ENCODE results near the gene GIGYF2.

The GIGYF2 gene

DNA sequence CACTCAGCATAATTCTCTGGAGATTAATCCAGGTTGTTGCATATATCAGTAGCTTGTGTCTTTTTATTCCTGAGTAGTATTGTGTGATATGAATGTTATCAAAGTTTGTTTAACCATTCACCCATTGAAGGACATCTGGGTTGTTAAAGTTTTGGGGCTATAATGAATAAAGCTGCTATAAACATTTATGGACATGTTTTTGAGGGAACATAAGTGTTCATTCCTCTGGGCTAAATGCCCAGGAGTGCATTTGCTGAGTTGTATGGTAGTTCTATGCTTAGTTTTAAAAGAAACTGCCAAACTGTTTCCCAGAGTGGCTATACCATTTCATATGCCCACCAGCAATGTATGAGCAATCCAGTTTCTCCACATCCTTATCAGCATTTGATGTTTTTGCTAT lies 101.1 kb downstream of the GIGYF2 start:
- TF ChIP-seq, protein P1, sequence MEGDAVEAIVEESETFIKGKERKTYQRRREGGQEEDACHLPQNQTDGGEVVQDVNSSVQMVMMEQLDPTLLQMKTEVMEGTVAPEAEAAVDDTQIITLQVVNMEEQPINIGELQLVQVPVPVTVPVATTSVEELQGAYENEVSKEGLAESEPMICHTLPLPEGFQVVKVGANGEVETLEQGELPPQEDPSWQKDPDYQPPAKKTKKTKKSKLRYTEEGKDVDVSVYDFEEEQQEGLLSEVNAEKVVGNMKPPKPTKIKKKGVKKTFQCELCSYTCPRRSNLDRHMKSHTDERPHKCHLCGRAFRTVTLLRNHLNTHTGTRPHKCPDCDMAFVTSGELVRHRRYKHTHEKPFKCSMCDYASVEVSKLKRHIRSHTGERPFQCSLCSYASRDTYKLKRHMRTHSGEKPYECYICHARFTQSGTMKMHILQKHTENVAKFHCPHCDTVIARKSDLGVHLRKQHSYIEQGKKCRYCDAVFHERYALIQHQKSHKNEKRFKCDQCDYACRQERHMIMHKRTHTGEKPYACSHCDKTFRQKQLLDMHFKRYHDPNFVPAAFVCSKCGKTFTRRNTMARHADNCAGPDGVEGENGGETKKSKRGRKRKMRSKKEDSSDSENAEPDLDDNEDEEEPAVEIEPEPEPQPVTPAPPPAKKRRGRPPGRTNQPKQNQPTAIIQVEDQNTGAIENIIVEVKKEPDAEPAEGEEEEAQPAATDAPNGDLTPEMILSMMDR (IDR thresholded peaks at IDR 0.05; ENCODE audit: insufficient read depth, low read depth, low read length, missing control alignments) = no peak
- H3K4me3 ChIP-seq (ENCODE audit: low read length) = no peak overlapping the region
- DNase-seq (ENCODE audit: low read depth) = no peak

DNA sequence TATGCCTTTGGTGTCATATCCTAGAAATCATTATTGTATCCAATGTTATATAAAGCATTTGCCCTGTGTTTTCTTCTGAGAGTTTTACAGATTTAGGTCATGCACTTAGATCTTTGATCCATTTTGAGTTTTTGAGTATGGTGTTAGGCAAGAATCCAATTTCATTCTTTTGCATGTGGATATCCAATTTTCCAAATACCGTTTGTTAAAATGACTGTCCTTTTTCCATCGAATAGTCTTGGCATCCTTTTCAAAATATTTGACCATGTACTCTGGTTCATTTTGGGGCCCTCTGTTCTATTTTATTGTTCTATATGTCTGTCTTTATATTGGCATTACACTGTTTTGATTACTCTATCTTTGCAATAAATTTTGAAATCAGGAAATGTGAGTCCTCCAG lies 103.0 kb downstream of the GIGYF2 start:
- no peak for DNase-seq (ENCODE audit: low read depth)
- no peak overlapping the region for H3K4me3 ChIP-seq (ENCODE audit: low read length)
- TF ChIP-seq, protein P1 (IDR thresholded peaks at IDR 0.05; ENCODE audit: insufficient read depth, low read depth, low read length, missing control alignments) = no peak

DNA sequence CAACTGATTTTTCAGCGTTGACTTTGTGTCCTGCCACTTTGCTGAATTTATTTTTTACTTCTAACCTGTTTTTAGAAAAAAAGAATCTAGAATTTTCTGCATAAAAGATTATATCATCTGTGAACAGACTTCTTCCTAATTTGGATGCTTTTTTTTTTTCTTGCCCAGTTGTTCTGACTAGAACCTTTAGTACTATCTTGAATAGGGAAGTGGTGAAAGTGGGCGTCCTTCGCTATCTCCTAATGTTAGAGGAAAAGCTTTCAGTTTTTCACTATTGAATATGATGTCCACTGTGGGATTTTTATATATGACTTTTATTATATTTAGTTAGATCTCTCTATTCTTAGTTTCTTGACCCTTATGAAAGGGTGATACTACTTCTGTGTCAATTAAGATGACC lies 105.0 kb downstream of the GIGYF2 start:
- H3K4me3 ChIP-seq (ENCODE audit: low read length) = no peak overlapping the region
- TF ChIP-seq, protein P1 (IDR thresholded peaks at IDR 0.05; ENCODE audit: insufficient read depth, low read depth, low read length, missing control alignments) = no peak
- no peak for DNase-seq (ENCODE audit: low read depth)

GRCh38 chr2:232809349-232810124 lies 112.4 kb downstream of the GIGYF2 start:
- TF ChIP-seq, protein P1 (IDR thresholded peaks at IDR 0.05; ENCODE audit: insufficient read depth, low read depth, low read length, missing control alignments) = no peak
- H3K4me3 ChIP-seq (ENCODE audit: low read length) = no peak overlapping the region
- no peak for DNase-seq (ENCODE audit: low read depth)

GRCh38 chr2:232810444-232810843 lies 113.3 kb downstream of the GIGYF2 start:
- TF ChIP-seq, protein P1 (IDR thresholded peaks at IDR 0.05; ENCODE audit: insufficient read depth, low read depth, low read length, missing control alignments) = no peak
- no peak for DNase-seq (ENCODE audit: low read depth)
- H3K4me3 ChIP-seq (ENCODE audit: low read length) = no peak overlapping the region

- H3K4me3 ChIP-seq (ENCODE audit: low read length) = no peak overlapping the region
- no peak for DNase-seq (ENCODE audit: low read depth)
- TF ChIP-seq, protein P1 (IDR thresholded peaks at IDR 0.05; ENCODE audit: insufficient read depth, low read depth, low read length, missing control alignments) = no peak
These were observed 118.4 kb downstream of the GIGYF2 start for GRCh38 chr2:232815569-232815968.

GRCh38 chr2:232816657-232817056 lies 119.5 kb downstream of the GIGYF2 start:
- TF ChIP-seq, protein P1 (IDR thresholded peaks at IDR 0.05; ENCODE audit: insufficient read depth, low read depth, low read length, missing control alignments) = no peak
- no peak for DNase-seq (ENCODE audit: low read depth)

More at GRCh38 chr2:232816657-232817056, 119.5 kb downstream of the GIGYF2 start:
- no peak overlapping the region for H3K4me3 ChIP-seq (ENCODE audit: low read length)

All from epithelial cell of esophagus (primary cell).